ENCODE measurements around the gene PLCH1. TPM values are rescaled to one million over a fixed set of nuclear protein-coding genes. Genes with fewer than 3 reads are reported as not detected.
"Not testable (repeated sequence)": the region's sequence is repeated elsewhere in the genome, so short reads cannot be mapped to it uniquely, and the experiment has no call there.

Gene PLCH1
- total RNA-seq, 2 experiments from 2014 or later, result 0.08 to 0.20 TPM

DNA sequence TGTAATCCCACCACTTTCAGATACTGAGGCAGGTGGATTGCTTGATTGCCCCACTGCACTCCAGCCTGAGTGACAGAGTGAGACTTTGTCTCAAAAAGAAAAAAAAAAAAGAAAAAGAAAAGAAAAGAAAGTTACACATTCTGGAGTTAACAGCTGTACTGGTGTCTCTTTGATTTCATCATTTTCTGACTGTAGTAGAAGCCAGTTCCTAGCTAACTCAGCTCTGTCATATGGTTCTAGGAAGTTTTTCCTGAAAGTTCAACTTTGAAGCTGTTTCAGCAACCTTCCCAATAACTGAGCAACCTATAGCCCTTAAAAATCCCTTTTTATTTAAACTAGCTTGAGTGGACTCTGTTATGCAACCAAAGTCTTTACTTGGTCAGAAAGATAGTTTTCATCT is 346.8 kb downstream of the PLCH1 start:
- Mint-ChIP-seq H3K4me3 (no peak overlapping the region), H3K36me3 (ENCODE audit: low read depth) (no peaks in the 10 kb centered on the region), H3K4me1 (no peaks in the 10 kb centered on the region), H3K9me3 (peaks cover 2% of the 10 kb centered on the region), H3K27me3 (no peaks in the 10 kb centered on the region), H3K27ac (no peak overlapping the region)
- ChIA-PET POLR2A (no interaction called here), CTCF (no interaction called here)
- no peak for DNase-seq

DNA sequence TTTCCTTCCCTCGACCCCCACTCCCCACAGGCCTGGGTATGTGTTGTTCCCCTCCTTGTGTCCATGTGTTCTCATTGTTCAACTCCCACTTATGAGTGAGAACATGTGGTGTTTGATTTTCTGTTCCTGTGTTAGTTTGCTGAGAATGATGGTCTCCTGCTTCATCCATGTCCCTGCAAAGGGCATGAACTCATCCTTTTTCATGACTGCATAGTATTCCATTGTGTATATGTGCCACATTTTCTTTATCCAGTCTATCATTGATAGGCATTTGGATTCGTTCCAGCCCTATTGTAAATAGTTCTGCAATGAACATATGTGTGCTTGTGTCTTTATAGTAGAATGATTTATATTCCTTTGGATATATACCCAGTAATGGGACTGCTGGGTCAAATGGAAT is 350.0 kb downstream of the PLCH1 start:
- H3K27me3 Mint-ChIP-seq; DNase-seq; H3K4me1 Mint-ChIP-seq; H3K36me3 Mint-ChIP-seq (ENCODE audit: low read depth); H3K27ac Mint-ChIP-seq; H3K4me3 Mint-ChIP-seq; H3K9me3 Mint-ChIP-seq; POLR2A ChIA-PET; CTCF ChIA-PET: not testable (repeated sequence)

DNA sequence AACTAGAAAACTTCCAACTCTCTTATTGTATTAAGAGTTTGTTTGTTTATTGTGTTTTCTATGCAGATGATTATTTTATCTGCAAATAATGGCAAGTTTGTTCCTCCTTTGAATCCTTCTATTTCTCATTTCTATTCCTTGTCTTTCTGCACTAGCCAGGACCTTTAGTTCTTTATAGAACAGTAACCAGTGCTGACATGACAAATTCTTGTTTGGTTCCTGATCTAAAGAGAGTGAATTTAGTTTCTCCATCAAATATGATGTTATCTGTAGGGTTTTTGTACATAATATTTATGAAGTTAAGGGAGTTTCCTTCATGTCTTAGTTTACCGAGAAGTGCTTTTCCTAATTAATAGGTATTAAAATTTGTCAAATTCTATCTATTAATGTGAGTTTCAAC is 350.6 kb downstream of the PLCH1 start:
- ChIA-PET POLR2A (no interaction called here), CTCF (no interaction called here)
- peaks cover 2% of the 10 kb centered on the region for H3K9me3 Mint-ChIP-seq
- no peaks in the 10 kb centered on the region for H3K36me3 Mint-ChIP-seq (ENCODE audit: low read depth)
- H3K4me3 Mint-ChIP-seq, result no peak overlapping the region
- H3K27me3 Mint-ChIP-seq, result no peaks in the 10 kb centered on the region
- DNase-seq, result no peak
- H3K27ac Mint-ChIP-seq, result no peak overlapping the region
- no peaks in the 10 kb centered on the region for H3K4me1 Mint-ChIP-seq

DNA sequence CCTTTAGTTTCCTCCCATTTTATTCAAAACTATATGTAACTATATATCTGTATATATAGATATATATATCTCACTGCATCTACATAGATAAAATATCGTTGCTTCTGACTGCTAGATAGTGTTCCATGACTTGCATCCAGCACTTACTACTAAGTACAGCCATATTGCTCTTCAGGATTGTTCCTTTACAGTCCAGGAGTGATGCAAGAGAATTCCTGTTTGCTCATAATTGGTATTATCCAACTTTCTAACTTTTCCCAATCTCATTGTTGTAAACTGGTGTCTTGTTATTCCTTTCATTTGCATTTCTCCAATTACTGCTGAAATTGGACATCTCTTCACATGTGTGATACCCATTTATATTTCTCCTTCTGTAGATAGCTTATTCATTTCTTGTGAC is 351.6 kb downstream of the PLCH1 start:
- Mint-ChIP-seq H3K4me3 (no peak overlapping the region), H3K27me3 (no peaks in the 10 kb centered on the region), H3K4me1 (no peaks in the 10 kb centered on the region), H3K9me3 (peaks cover 2% of the 10 kb centered on the region), H3K36me3 (ENCODE audit: low read depth) (no peaks in the 10 kb centered on the region), H3K27ac (no peak overlapping the region)
- POLR2A ChIA-PET, result no interaction called here
- CTCF ChIA-PET, result no interaction called here
- no peak for DNase-seq

DNA sequence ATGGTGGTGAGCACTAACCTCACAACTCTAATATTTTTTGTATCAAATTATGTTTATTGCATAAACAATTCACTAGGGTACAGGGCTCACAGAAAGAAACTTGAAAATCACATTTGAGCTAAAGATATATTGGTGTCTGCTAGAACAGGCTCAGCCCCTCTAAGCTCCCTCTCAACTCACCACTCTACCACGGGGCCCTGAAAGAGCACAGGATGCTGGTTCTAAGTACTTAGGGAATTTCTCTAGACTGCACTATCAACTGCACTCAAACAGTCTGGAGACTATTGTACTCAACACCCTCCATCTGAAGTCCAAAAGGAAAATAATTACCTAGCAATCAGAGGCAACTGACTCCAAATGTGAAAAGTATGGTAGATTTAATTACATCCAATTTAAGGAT is 352.7 kb downstream of the PLCH1 start:
- peaks cover 2% of the 10 kb centered on the region for H3K9me3 Mint-ChIP-seq
- no peak overlapping the region for H3K27ac Mint-ChIP-seq
- CTCF ChIA-PET, result no interaction called here
- POLR2A ChIA-PET, result no interaction called here
- no peak overlapping the region for H3K4me3 Mint-ChIP-seq
- H3K27me3 Mint-ChIP-seq, result no peaks in the 10 kb centered on the region
- no peaks in the 10 kb centered on the region for H3K4me1 Mint-ChIP-seq
- no peak for DNase-seq
- no peaks in the 10 kb centered on the region for H3K36me3 Mint-ChIP-seq (ENCODE audit: low read depth)

DNA sequence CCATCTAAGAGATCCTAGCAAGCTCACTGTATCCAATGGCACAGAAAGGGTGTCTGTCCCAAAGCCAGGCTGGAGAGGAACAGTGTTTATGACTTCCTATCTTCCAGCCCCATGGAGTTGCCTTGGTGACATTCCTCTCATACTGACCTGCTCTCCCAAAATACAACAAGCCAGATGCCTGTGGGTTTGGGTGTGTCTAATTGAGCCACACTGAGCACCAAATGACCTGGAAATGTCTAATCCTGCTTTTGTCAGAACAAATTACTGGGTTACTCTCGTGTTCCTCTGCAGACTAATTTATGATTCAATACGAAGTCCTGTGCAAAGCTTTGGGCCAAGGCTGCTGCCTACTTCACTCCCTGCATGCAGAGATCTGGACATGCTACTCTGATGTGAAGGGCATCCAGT is 353.3 kb downstream of the PLCH1 start:
- H3K9me3 Mint-ChIP-seq, result peaks cover 2% of the 10 kb centered on the region
- ChIA-PET CTCF (no interaction called here), POLR2A (no interaction called here)
- H3K27ac Mint-ChIP-seq, result no peak overlapping the region
- DNase-seq, result no peak
- H3K4me3 Mint-ChIP-seq, result no peak overlapping the region
- no peaks in the 10 kb centered on the region for H3K4me1 Mint-ChIP-seq
- no peaks in the 10 kb centered on the region for H3K27me3 Mint-ChIP-seq
- H3K36me3 Mint-ChIP-seq (ENCODE audit: low read depth), result no peaks in the 10 kb centered on the region

DNA sequence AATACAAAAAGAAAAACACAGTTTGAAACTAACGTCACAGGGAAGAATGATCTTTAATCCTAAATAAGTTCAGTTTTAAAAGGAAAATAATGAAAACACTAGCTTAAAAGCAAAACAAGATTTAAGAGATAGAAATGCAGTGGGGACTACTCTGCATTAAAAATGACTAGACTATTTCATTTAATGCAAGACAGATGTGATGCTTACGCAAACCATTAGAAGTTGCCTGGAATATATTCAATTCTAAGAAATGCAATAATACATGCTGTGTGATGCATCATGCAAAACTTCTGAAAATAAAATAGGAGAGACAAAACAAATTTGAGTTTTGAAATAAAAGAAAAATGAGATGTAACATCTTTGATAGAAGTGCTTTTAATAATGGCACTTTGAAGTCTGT is 353.8 kb downstream of the PLCH1 start:
- DNase-seq, result no peak
- POLR2A ChIA-PET, result no interaction called here
- Mint-ChIP-seq H3K9me3 (peaks cover 2% of the 10 kb centered on the region), H3K27me3 (no peaks in the 10 kb centered on the region), H3K27ac (no peak overlapping the region), H3K4me3 (no peak overlapping the region), H3K4me1 (no peaks in the 10 kb centered on the region), H3K36me3 (ENCODE audit: low read depth) (no peaks in the 10 kb centered on the region)
- CTCF ChIA-PET, result no interaction called here

DNA sequence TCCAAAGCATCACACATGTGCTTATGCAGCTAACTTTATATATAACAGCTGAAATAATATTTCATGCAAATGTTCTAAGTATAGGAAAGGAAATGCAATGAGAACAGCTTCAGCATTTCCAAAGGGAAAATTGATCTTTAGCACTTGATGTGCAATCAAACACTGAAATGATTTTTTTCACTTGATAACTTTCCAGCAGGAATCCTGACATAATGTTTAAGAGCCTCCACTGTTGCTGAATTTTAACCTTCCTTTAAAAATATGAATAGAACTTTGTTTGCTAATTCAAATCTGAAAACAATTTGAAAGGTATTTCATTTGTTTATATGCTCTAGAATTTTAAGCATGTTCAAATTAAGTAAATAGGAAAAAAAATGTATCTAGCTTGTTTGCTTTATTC is 354.5 kb downstream of the PLCH1 start:
- no peak overlapping the region for H3K27ac Mint-ChIP-seq
- no peak for DNase-seq
- no peaks in the 10 kb centered on the region for H3K4me1 Mint-ChIP-seq
- no peaks in the 10 kb centered on the region for H3K36me3 Mint-ChIP-seq (ENCODE audit: low read depth)
- ChIA-PET POLR2A (no interaction called here), CTCF (no interaction called here)
- H3K4me3 Mint-ChIP-seq, result no peak overlapping the region
- H3K9me3 Mint-ChIP-seq, result peaks cover 2% of the 10 kb centered on the region
- no peaks in the 10 kb centered on the region for H3K27me3 Mint-ChIP-seq

DNA sequence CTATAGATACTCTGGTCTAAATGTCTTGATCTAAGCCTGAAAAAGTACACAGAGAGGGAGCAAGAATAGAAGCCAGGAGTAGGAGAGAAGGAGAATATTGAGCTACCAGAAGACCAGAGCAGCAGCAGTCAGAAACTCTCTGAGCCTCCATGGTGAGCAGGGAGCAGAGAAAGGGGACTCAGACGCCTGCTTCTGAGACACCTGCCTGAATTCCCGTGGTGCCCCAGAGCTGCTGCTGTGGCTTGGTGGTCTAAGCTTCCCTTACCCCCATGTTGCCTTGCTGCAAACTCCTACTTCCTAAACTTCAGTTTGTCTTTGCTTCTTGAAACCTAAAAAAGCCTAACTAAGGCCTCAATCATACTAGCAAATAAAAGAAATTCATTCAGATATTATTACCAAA is 356.5 kb downstream of the PLCH1 start:
- DNase-seq, result no peak
- Mint-ChIP-seq H3K4me1 (no peaks in the 10 kb centered on the region), H3K4me3 (no peak overlapping the region), H3K27ac (no peak overlapping the region), H3K27me3 (no peaks in the 10 kb centered on the region), H3K36me3 (ENCODE audit: low read depth) (no peaks in the 10 kb centered on the region), H3K9me3 (no peaks in the 10 kb centered on the region)
- ChIA-PET CTCF (no interaction called here), POLR2A (no interaction called here)

DNA sequence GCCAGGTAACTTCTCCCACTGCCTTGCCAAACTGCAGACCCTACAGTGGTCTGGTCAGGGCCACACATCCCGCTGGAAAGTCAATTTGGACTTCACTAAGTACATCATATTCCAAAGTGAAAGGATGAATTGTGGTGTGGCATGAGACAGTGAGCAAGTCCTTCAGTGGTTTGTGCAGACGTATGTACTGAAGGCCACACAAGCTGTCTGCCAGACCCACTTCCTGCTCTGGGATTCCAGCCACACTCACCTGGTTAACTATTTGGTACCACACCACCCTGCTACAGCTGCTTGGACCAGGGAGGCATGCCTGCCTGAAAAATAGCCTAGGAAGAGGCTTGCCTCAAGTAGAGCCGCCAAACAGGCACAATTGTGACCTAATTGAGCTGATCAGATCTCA is 357.3 kb downstream of the PLCH1 start:
- Mint-ChIP-seq H3K36me3 (ENCODE audit: low read depth) (no peaks in the 10 kb centered on the region), H3K9me3 (no peaks in the 10 kb centered on the region), H3K4me3 (no peak overlapping the region), H3K27ac (no peak overlapping the region), H3K27me3 (no peaks in the 10 kb centered on the region), H3K4me1 (no peaks in the 10 kb centered on the region)
- ChIA-PET POLR2A (no interaction called here), CTCF (no interaction called here)
- no peak for DNase-seq

DNA sequence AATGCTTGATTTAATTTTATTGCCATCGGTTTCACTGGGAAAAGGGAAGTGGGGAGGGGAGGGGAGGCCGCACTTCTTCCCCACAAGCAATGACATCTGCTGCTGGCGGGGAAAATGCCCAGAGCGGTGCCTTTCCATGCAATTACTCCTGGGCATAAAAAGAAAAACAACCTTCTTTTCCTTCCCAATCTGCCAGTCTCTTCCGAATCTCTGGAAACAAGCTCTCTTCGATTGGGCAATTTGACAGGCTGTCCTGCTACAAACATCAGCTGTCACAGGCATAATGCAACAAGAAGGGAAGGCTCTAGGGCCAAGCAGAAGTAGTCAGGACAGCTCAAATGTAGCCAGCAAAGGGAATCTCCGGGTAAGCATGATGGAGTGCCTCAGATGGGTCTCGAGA is 358.0 kb downstream of the PLCH1 start:
- no peaks in the 10 kb centered on the region for H3K36me3 Mint-ChIP-seq (ENCODE audit: low read depth)
- CTCF ChIA-PET, result no interaction called here
- no peak for DNase-seq
- H3K4me3 Mint-ChIP-seq, result no peak overlapping the region
- H3K9me3 Mint-ChIP-seq, result no peaks in the 10 kb centered on the region
- no peak overlapping the region for H3K27ac Mint-ChIP-seq
- no peaks in the 10 kb centered on the region for H3K27me3 Mint-ChIP-seq
- H3K4me1 Mint-ChIP-seq, result no peaks in the 10 kb centered on the region
- POLR2A ChIA-PET, result no interaction called here

DNA sequence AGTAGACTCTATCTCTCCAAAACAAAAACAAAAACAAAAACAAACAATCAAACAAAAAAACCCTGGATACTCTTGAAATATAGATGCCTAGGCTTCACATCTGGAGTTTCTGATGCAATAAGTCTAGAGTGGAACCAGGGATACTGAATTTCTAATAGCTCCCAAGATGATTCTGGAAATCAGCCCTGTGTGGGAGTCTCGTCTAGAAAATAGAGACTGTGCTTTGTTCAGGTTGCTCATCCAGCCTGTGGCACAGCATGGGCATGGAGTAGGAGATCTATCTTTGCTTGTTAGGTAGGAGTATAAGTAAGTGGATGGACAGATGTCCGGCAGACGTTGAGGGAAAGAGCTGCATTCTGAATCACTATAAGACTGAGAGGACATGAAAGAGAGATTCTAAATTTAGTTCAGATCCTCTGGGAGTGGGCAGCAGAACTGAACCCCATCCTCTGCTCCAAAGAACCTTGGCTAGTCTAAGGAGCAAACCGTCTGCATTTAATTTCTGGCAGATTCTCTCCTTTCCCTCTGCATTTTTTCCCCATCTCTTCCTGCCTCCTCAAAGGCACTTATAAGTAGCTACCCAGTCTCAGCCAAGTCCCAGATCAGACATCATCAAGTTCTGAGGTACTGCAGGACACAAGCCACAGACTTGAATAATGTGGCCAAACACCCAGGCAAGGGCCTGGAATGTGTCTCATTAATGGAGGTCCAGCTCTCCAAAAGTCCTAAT is 358.8 kb downstream of the PLCH1 start:
- peaks cover 1% of the 10 kb centered on the region for H3K27me3 Mint-ChIP-seq
- H3K4me1 Mint-ChIP-seq, result no peaks in the 10 kb centered on the region
- no peak for DNase-seq
- no peaks in the 10 kb centered on the region for H3K36me3 Mint-ChIP-seq (ENCODE audit: low read depth)
- H3K27ac Mint-ChIP-seq, result no peak overlapping the region
- ChIA-PET CTCF (interaction anchor here (0.8 kb wide), 1 partner anchor 316 kb away, joined by 3 read pairs; no protein-coding TSS in a partner anchor), POLR2A (no interaction called here)
- H3K9me3 Mint-ChIP-seq, result no peaks in the 10 kb centered on the region
- H3K4me3 Mint-ChIP-seq, result no peak overlapping the region

DNA sequence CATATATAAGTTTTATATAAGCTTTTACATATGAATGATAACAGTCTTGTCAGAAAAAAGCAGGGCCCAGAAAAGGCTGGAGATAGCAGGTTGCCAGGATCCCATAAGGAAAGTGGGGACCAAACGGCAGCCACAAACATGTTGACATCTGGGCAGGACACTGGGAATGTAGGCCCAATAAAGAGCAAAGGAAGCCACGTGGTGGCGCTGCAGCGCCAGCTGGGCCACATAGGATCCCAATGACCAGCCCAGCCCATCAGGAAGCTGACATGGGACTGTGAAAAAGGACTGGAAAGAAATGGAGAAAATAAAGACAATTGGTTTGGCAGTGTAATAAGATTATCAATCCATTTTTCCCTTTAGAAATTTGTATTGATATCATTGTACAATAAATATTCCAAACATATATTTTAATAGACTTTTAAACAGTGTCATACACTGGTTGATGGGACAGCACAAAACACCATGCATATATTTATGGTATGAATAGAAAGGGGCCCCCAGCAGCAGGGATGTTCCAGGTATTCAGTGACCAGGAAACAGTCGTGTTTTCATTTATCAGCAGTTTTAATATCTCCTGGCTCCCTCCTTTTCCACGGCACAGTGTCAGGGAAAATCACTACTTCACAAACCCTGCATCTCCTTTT is 362.4 kb downstream of the PLCH1 start:
- Mint-ChIP-seq H3K4me3 (no peak overlapping the region), H3K36me3 (ENCODE audit: low read depth) (no peaks in the 10 kb centered on the region), H3K9me3 (no peaks in the 10 kb centered on the region), H3K27me3 (peaks cover 1% of the 10 kb centered on the region), H3K27ac (no peak overlapping the region), H3K4me1 (no peaks in the 10 kb centered on the region)
- ChIA-PET POLR2A (interaction anchor here (0.8 kb wide), 1 partner anchor 27 kb away, joined by 3 read pairs; no protein-coding TSS in a partner anchor), CTCF (interaction anchor here (1.5 to 1.7 kb wide), 2 partner anchors 318 to 320 kb away, joined by 3 to 6 read pairs; no protein-coding TSS in a partner anchor)
- no peak for DNase-seq

DNA sequence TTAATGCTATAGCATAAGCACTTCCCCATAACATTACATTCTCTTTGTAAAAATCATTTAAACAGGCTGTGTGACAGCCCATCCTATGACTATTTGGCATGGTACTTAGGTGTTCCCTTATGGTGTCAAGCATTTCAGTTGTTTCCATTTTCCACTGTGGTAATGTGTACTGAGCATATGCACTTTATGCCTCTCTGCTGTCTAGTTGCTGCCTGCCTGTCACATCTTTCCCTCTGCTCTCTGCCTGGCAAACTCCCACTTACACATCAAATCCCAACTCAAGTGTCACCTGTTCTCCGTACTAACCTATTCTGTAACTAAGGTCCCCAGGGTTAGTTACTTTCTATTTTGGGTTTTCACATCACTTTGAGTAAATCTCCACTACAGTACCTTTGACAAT is 367.0 kb downstream of the PLCH1 start:
- Mint-ChIP-seq H3K27me3 (peaks cover 1% of the 10 kb centered on the region), H3K4me3 (no peak overlapping the region), H3K4me1 (no peaks in the 10 kb centered on the region), H3K9me3 (no peaks in the 10 kb centered on the region), H3K36me3 (ENCODE audit: low read depth) (no peaks in the 10 kb centered on the region), H3K27ac (no peak overlapping the region)
- POLR2A ChIA-PET, result no interaction called here
- DNase-seq, result no peak
- CTCF ChIA-PET, result no interaction called here
